ENCODE results near the gene GIPC3. TPM values are rescaled to one million over a fixed set of nuclear protein-coding genes. Genes with fewer than 3 reads are reported as not detected.

Gene GIPC3, protein sequence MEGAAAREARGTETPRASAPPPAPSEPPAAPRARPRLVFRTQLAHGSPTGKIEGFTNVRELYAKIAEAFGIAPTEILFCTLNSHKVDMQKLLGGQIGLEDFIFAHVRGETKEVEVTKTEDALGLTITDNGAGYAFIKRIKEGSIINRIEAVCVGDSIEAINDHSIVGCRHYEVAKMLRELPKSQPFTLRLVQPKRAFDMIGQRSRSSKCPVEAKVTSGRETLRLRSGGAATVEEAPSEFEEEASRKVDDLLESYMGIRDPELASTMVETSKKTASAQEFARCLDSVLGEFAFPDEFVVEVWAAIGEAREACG
- total RNA-seq (2014; rRNA removed; shearing (Covaris generic)) (0.59 and 1.6 TPM in 2 replicates), polyA plus RNA-seq (2016; fragmentation: Nextera tagmentation; extraction: Ambion mirVana) (0.26 and 0.48 TPM in 2 replicates)
- long read RNA-seq, result 0 reads

DNA sequence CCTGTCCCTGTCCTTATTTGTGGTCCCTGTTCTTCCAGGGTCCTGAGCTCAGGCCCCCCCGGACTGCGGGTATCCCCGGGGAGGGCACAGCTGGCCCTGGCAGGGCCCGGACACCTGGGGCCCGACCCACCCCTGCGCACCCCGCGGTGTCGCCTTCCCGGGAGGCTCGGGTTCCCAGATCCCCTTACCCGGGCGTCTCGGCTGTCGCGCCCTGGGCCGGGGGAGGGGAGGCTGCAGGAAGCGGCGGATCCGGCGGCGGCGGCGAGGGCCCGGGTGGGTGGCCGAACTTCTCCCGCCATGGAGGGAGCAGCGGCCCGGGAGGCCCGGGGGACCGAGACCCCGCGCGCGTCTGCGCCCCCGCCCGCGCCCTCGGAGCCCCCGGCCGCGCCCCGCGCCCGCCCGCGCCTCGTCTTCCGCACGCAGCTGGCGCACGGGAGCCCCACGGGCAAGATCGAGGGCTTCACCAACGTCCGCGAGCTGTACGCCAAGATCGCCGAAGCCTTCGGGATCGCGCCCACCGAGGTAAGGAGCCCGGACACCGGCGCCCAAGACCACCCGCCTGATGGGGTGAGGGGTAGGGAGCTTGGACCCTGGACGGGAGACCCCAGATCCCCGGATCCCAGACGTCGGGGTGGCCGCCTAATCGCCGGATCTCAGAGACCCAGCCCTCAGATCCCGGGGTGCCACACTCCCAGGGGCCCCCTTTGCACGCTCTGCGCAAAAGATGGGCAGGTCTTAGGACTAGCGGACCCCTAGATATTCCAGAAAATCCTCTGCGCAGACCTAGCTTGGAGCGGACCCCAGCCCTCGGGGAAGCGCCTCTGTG, at the start of gene GIPC3:
GIPC3 (plus strand) TSS at position 178 of the 826 bp plus-strand sequence; CDS start at position 298, 120 bp downstream.
- H3K4me3 Mint-ChIP-seq, result peak within 1 kb of the TSS; percentile 47
- Histone ChIP-seq H2AFZ (peak within 1 kb of the TSS; percentile 95), H3K4me1 (ENCODE audit: insufficient read depth) (no peaks in the 10 kb centered on the region), H3K36me3 (ENCODE audit: insufficient read depth) (no peaks in the 10 kb centered on the region), H3K9me2 (ENCODE audit: insufficient read depth) (no peaks in the 10 kb centered on the region), H3K79me2 (replicated peaks; ENCODE audit: insufficient read depth) (no peaks in the 10 kb centered on the region), H3K27ac (ENCODE audit: low read depth) (no peak within 1 kb of the TSS), H4K20me1 (replicated peaks; ENCODE audit: insufficient read depth) (no peaks in the 10 kb centered on the region), H3K4me2 (peak within 1 kb of the TSS; percentile 80), H3F3A (replicated peaks; ENCODE audit: low read depth) (no peaks in the 10 kb centered on the region), H3K27me3 (ENCODE audit: insufficient read depth) (peaks cover 41% of the 10 kb centered on the region), H3K4me3 (peak within 1 kb of the TSS; percentile 61)
- H3K4me1 Mint-ChIP-seq, result no peaks in the 10 kb centered on the region
- peaks cover 3% of the 10 kb centered on the region; the same call in 1 of the 3 replicates for H3K36me3 Mint-ChIP-seq (ENCODE audit: low read depth)
- no peak within 1 kb of the TSS for H3K27ac Mint-ChIP-seq
- peak; percentile 49 for DNase-seq (ENCODE audit: low spot score)
- H3K9me3 Mint-ChIP-seq, result peaks cover 5% of the 10 kb centered on the region; the same call in 2 of the 3 replicates
- H3K27me3 Mint-ChIP-seq (ENCODE audit: insufficient read depth, low read depth, poor library complexity), result peaks cover 17% of the 10 kb centered on the region
- ATAC-seq, result peak; percentile 47
- TF ChIP-seq EZH2phosphoT487 (IDR thresholded peaks at IDR 0.05; ENCODE audit: unreplicated experiment), result no peak
- TF ChIP-seq NANOG (IDR thresholded peaks at IDR 0.05; ENCODE audit: borderline replicate concordance), result no peak
- no peak for TF ChIP-seq JUNB (IDR thresholded peaks at IDR 0.05; ENCODE audit: unreplicated experiment)
- TF ChIP-seq POLR2AphosphoS5 (IDR thresholded peaks at IDR 0.05; ENCODE audit: low read depth), result no peak
- no peak for TF ChIP-seq STAT1 (IDR thresholded peaks at IDR 0.05; ENCODE audit: unreplicated experiment)
- TF ChIP-seq CREB1 (CRISPR knock-in tag; IDR thresholded peaks at IDR 0.05; ENCODE audit: low read depth), result no peak
- TF ChIP-seq ZNF331 (CRISPR knock-in tag; IDR thresholded peaks at IDR 0.05; ENCODE audit: low read depth), result no peak
- no peak for TF ChIP-seq ZNF114 (CRISPR knock-in tag; IDR thresholded peaks at IDR 0.05)
- TF ChIP-seq, protein P1, sequence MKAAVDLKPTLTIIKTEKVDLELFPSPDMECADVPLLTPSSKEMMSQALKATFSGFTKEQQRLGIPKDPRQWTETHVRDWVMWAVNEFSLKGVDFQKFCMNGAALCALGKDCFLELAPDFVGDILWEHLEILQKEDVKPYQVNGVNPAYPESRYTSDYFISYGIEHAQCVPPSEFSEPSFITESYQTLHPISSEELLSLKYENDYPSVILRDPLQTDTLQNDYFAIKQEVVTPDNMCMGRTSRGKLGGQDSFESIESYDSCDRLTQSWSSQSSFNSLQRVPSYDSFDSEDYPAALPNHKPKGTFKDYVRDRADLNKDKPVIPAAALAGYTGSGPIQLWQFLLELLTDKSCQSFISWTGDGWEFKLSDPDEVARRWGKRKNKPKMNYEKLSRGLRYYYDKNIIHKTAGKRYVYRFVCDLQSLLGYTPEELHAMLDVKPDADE (IDR thresholded peaks at IDR 0.05), result no peak
- TF ChIP-seq, protein P2, sequence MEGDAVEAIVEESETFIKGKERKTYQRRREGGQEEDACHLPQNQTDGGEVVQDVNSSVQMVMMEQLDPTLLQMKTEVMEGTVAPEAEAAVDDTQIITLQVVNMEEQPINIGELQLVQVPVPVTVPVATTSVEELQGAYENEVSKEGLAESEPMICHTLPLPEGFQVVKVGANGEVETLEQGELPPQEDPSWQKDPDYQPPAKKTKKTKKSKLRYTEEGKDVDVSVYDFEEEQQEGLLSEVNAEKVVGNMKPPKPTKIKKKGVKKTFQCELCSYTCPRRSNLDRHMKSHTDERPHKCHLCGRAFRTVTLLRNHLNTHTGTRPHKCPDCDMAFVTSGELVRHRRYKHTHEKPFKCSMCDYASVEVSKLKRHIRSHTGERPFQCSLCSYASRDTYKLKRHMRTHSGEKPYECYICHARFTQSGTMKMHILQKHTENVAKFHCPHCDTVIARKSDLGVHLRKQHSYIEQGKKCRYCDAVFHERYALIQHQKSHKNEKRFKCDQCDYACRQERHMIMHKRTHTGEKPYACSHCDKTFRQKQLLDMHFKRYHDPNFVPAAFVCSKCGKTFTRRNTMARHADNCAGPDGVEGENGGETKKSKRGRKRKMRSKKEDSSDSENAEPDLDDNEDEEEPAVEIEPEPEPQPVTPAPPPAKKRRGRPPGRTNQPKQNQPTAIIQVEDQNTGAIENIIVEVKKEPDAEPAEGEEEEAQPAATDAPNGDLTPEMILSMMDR (conservative IDR thresholded peaks at IDR 0.05; ENCODE audit: low read depth in 2 of 2), result no peak
- TF ChIP-seq, protein P3, sequence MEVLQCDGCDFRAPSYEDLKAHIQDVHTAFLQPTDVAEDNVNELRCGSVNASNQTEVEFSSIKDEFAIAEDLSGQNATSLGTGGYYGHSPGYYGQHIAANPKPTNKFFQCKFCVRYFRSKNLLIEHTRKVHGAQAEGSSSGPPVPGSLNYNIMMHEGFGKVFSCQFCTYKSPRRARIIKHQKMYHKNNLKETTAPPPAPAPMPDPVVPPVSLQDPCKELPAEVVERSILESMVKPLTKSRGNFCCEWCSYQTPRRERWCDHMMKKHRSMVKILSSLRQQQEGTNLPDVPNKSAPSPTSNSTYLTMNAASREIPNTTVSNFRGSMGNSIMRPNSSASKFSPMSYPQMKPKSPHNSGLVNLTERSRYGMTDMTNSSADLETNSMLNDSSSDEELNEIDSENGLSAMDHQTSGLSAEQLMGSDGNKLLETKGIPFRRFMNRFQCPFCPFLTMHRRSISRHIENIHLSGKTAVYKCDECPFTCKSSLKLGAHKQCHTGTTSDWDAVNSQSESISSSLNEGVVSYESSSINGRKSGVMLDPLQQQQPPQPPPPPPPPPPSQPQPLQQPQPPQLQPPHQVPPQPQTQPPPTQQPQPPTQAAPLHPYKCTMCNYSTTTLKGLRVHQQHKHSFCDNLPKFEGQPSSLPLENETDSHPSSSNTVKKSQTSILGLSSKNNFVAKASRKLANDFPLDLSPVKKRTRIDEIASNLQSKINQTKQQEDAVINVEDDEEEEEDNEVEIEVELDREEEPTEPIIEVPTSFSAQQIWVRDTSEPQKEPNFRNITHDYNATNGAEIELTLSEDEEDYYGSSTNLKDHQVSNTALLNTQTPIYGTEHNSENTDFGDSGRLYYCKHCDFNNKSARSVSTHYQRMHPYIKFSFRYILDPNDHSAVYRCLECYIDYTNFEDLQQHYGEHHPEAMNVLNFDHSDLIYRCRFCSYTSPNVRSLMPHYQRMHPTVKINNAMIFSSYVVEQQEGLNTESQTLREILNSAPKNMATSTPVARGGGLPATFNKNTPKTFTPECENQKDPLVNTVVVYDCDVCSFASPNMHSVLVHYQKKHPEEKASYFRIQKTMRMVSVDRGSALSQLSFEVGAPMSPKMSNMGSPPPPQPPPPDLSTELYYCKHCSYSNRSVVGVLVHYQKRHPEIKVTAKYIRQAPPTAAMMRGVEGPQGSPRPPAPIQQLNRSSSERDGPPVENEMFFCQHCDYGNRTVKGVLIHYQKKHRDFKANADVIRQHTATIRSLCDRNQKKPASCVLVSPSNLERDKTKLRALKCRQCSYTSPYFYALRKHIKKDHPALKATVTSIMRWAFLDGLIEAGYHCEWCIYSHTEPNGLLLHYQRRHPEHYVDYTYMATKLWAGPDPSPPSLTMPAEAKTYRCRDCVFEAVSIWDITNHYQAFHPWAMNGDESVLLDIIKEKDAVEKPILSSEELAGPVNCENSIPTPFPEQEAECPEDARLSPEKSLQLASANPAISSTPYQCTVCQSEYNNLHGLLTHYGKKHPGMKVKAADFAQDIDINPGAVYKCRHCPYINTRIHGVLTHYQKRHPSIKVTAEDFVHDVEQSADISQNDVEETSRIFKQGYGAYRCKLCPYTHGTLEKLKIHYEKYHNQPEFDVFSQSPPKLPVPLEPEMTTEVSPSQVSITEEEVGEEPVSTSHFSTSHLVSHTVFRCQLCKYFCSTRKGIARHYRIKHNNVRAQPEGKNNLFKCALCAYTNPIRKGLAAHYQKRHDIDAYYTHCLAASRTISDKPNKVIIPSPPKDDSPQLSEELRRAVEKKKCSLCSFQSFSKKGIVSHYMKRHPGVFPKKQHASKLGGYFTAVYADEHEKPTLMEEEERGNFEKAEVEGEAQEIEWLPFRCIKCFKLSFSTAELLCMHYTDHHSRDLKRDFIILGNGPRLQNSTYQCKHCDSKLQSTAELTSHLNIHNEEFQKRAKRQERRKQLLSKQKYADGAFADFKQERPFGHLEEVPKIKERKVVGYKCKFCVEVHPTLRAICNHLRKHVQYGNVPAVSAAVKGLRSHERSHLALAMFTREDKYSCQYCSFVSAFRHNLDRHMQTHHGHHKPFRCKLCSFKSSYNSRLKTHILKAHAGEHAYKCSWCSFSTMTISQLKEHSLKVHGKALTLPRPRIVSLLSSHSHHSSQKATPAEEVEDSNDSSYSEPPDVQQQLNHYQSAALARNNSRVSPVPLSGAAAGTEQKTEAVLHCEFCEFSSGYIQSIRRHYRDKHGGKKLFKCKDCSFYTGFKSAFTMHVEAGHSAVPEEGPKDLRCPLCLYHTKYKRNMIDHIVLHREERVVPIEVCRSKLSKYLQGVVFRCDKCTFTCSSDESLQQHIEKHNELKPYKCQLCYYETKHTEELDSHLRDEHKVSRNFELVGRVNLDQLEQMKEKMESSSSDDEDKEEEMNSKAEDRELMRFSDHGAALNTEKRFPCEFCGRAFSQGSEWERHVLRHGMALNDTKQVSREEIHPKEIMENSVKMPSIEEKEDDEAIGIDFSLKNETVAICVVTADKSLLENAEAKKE (CRISPR knock-in tag; IDR thresholded peaks at IDR 0.05), result no peak
- TF ChIP-seq, protein P4, sequence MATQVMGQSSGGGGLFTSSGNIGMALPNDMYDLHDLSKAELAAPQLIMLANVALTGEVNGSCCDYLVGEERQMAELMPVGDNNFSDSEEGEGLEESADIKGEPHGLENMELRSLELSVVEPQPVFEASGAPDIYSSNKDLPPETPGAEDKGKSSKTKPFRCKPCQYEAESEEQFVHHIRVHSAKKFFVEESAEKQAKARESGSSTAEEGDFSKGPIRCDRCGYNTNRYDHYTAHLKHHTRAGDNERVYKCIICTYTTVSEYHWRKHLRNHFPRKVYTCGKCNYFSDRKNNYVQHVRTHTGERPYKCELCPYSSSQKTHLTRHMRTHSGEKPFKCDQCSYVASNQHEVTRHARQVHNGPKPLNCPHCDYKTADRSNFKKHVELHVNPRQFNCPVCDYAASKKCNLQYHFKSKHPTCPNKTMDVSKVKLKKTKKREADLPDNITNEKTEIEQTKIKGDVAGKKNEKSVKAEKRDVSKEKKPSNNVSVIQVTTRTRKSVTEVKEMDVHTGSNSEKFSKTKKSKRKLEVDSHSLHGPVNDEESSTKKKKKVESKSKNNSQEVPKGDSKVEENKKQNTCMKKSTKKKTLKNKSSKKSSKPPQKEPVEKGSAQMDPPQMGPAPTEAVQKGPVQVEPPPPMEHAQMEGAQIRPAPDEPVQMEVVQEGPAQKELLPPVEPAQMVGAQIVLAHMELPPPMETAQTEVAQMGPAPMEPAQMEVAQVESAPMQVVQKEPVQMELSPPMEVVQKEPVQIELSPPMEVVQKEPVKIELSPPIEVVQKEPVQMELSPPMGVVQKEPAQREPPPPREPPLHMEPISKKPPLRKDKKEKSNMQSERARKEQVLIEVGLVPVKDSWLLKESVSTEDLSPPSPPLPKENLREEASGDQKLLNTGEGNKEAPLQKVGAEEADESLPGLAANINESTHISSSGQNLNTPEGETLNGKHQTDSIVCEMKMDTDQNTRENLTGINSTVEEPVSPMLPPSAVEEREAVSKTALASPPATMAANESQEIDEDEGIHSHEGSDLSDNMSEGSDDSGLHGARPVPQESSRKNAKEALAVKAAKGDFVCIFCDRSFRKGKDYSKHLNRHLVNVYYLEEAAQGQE (IDR thresholded peaks at IDR 0.05; ENCODE audit: unreplicated experiment), result no peak
